ENCODE results near the gene DLG2.
"Not testable (repeated sequence)": the region's sequence is repeated elsewhere in the genome, so short reads cannot be mapped to it uniquely, and the experiment has no call there.

GRCh38 chr11:85609286-85609685 lies 17.9 kb downstream of the DLG2 start:
- TF ChIP-seq CTCF (IDR thresholded peaks at IDR 0.05); MXD4 (CRISPR knock-in tag; IDR thresholded peaks at IDR 0.05; ENCODE audit: borderline replicate concordance): not testable (repeated sequence)
- TF ChIP-seq, protein P1, sequence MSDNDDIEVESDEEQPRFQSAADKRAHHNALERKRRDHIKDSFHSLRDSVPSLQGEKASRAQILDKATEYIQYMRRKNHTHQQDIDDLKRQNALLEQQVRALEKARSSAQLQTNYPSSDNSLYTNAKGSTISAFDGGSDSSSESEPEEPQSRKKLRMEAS (CRISPR knock-in tag; IDR thresholded peaks at IDR 0.05) = not testable (repeated sequence)

Data from WTC11 (cell line).